PC-3 (cell line): ENCODE data around the gene GOLGA6L4.
"Not testable (repeated sequence)": the region's sequence is repeated elsewhere in the genome, so short reads cannot be mapped to it uniquely, and the experiment has no call there.

Source experiments
- CTCF ChIP-seq: fragments of 300-600 bp; sonication (generic); conservative IDR thresholded peaks from 2 replicates; pipeline ENCODE4 v1.5.1; 2017; ENCODE audit warnings: antibody characterized with exemption, low read depth, mild to moderate bottlenecking, low read length
- EZH2 ChIP-seq: fragments of 300-600 bp; sonication (generic); IDR thresholded peaks from one replicate; pipeline ENCODE4 v1.6.1; 2017; ENCODE audit warnings: antibody characterized with exemption, mild to moderate bottlenecking, low read length; ENCODE audit not compliant: unreplicated experiment
- EZH2phosphoT487 ChIP-seq: fragments of 300-600 bp; sonication (generic); IDR thresholded peaks from 2 replicates; pipeline ENCODE4 v1.6.1; 2018; ENCODE audit warnings: mild to moderate bottlenecking, antibody characterized with exemption, low read length, borderline replicate concordance

DNA sequence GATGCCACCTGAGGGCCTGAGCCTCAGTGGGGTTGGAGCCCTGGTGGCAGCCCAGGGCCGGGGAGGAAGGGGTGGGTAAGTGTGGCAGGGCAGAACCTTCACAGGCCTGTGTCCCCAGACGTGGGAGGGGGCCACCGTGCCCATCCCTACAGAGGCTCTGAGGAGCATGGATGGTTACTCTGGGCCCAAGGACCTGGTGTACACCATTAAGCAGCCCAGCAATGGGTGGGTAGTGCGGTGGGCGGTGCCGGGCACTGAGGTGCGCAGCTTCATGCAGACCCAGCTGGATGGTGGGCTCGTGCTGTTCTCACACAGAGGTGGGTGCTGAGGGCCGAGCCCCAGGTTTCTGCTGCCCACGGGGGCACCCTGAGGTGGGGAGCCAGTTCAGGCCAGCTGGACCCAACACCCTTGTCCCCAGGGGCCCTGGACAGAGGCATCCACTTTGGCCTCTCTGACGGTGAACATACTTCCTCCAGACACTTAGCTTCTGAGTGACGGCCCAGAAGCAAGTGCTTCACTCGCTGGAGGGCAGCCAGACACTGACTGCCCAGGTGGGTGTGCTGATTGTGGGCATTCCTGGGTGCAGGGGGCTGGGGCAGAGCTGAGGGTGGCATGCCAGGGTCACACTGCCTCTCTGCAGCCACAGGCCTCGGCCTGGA, 38.9 kb upstream of the GOLGA6L4 start:
- TF ChIP-seq CTCF, EZH2, EZH2phosphoT487: not testable (repeated sequence)
